Measurements from ENCODE around the gene LENEP.

Gene LENEP

DNA sequence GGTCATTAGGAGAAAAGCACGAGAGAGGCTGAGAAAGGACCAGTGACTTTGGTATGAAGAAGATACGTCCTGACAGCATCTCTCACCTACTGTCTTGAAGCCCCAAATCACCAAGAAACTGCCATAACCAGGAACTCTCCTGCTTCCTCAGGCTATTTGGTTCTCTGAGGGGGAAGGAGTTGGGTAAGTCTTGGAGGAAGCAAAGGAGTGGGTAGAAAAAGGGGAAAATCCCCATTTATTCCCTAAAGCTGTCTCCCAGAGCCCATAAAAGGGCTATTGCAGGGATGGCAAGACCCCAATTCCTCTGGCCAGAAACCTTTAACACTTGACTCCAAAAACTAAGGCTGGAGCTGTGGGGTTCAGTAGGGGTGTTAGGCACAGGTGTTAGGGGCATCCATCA is 35.4 kb upstream of the LENEP start:
- H3K27ac ChIP-seq, result 0 out of 2 replicates have a peak overlapping the region, but pooled peaks have one; percentile 88
- H3K9me3 ChIP-seq (ENCODE audit: severe bottlenecking), result no peaks in the 10 kb centered on the region
- H3K27me3 ChIP-seq (ENCODE audit: insufficient read depth, low read depth, severe bottlenecking), result no peaks in the 10 kb centered on the region
- TF ChIP-seq, protein P1, sequence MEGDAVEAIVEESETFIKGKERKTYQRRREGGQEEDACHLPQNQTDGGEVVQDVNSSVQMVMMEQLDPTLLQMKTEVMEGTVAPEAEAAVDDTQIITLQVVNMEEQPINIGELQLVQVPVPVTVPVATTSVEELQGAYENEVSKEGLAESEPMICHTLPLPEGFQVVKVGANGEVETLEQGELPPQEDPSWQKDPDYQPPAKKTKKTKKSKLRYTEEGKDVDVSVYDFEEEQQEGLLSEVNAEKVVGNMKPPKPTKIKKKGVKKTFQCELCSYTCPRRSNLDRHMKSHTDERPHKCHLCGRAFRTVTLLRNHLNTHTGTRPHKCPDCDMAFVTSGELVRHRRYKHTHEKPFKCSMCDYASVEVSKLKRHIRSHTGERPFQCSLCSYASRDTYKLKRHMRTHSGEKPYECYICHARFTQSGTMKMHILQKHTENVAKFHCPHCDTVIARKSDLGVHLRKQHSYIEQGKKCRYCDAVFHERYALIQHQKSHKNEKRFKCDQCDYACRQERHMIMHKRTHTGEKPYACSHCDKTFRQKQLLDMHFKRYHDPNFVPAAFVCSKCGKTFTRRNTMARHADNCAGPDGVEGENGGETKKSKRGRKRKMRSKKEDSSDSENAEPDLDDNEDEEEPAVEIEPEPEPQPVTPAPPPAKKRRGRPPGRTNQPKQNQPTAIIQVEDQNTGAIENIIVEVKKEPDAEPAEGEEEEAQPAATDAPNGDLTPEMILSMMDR (IDR thresholded peaks at IDR 0.05; ENCODE audit: low read depth, low read length), result no peak
- no peak overlapping the region for H3K4me3 ChIP-seq (ENCODE audit: low read depth, low read length)
- H3K36me3 ChIP-seq, result peaks cover 36% of the 10 kb centered on the region
- no peak for DNase-seq

DNA sequence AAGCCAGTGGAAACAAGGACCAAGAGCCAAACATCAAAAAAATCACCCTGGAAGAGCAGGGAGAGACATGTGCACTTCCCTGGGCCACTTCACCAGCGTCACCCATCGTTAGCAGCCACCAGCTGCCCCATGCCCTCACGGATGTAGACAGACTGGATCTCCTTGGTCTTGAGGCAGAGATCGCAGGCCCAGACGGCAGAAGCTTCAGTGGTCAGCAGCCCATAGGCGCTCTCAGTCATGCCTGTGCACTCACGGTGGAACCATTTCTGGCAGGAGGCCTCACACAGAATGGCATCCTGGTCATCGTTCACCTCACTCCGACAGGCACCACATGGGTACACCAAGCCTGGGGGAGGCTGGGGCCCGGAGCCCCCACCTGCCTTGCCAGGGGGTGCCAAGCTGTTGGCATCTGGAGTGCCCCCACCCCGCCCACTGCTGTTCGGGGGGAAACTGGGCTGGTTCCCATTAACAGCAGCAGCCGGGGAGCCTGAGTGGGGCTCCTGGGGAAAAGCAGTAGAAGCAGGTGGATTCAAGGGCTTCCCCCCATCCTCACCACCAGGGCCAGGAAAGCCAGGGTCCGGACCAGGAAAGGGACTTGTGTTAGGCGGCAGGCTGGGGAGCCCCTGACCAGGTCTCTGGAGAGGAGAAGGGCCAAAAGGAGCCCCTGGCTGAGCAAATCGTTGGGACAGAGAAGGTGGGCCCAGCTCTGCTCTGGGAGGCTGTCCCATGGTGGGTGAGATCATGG is 34.5 kb upstream of the LENEP start:
- DNase-seq, result no peak
- H3K27ac ChIP-seq, result no peak overlapping the region

DNA sequence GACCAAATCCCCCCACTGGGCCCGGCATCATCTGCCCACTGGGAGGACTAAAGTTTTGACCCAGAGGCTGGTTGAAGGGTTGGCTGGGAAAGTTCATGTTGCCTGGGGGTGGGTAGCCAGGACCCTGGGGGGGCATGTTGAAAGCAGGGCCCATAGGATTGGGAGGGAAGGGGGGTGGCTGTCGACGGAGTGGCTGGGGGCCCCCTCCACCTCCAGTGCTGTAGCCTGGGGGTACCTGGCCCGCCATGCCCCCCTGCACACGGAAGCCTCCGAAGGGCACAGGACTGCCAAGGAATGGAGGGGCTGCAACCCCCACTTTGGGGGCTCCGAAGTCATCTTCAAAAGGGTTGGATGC is 34.0 kb upstream of the LENEP start:
- no peak overlapping the region for H3K27ac ChIP-seq
- TF ChIP-seq, protein P1 (IDR thresholded peaks at IDR 0.05; ENCODE audit: low read depth, low read length), result no peak
- H3K27me3 ChIP-seq (ENCODE audit: insufficient read depth, low read depth, severe bottlenecking), result no peaks in the 10 kb centered on the region
- no peak overlapping the region for H3K4me3 ChIP-seq (ENCODE audit: low read depth, low read length)
- no peaks in the 10 kb centered on the region for H3K9me3 ChIP-seq (ENCODE audit: severe bottlenecking)
- H3K36me3 ChIP-seq, result peaks cover 48% of the 10 kb centered on the region
- DNase-seq, result no peak

More for the DNA sequence above, 34.5 kb upstream of the LENEP start:
- Histone ChIP-seq H3K4me3 (ENCODE audit: low read depth, low read length) (no peak overlapping the region), H3K36me3 (peaks cover 44% of the 10 kb centered on the region), H3K27me3 (ENCODE audit: insufficient read depth, low read depth, severe bottlenecking) (no peaks in the 10 kb centered on the region), H3K9me3 (ENCODE audit: severe bottlenecking) (no peaks in the 10 kb centered on the region)
- TF ChIP-seq, protein P1 (IDR thresholded peaks at IDR 0.05; ENCODE audit: low read depth, low read length), result no peak

DNA sequence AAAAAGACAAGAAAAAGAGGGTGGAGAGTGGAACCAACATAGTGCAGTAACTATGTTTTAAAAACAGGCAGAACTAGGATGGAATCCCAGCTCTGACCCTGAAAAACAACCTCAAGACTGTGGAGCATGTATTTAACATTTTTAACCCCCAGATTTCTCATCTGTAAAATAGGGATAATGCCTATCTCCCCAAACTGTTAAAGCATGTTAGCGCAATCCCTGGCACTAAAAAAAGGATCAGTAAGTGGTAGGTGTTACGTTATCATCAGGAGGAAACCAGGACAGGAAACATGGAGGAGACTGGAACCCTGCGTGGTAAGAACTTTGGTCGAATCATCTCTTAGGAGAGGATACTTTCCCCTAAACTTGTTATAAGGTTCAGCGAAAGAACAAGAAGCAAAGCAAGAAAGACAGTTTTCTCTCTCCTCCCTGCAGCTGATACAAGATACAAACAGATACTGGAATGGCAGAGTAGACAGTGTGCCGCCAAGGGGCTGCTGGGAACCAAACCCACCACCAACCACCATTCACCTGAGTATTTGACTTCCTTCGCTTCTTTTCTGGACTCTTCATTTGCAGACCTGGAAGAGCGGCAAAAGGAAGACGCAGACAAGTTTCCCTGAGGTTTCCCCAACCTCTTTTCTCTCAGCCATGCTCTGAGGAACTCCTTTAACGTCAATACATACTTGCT is 32.8 kb upstream of the LENEP start:
- Histone ChIP-seq H3K27me3 (ENCODE audit: insufficient read depth, low read depth, severe bottlenecking) (no peaks in the 10 kb centered on the region), H3K27ac (peak overlapping the region; percentile 99), H3K36me3 (peaks cover 60% of the 10 kb centered on the region), H3K9me3 (ENCODE audit: severe bottlenecking) (no peaks in the 10 kb centered on the region), H3K4me3 (ENCODE audit: low read depth, low read length) (peak overlapping the region; percentile 64)
- TF ChIP-seq, protein P1 (IDR thresholded peaks at IDR 0.05; ENCODE audit: low read depth, low read length), result no peak
- no peak for DNase-seq

DNA sequence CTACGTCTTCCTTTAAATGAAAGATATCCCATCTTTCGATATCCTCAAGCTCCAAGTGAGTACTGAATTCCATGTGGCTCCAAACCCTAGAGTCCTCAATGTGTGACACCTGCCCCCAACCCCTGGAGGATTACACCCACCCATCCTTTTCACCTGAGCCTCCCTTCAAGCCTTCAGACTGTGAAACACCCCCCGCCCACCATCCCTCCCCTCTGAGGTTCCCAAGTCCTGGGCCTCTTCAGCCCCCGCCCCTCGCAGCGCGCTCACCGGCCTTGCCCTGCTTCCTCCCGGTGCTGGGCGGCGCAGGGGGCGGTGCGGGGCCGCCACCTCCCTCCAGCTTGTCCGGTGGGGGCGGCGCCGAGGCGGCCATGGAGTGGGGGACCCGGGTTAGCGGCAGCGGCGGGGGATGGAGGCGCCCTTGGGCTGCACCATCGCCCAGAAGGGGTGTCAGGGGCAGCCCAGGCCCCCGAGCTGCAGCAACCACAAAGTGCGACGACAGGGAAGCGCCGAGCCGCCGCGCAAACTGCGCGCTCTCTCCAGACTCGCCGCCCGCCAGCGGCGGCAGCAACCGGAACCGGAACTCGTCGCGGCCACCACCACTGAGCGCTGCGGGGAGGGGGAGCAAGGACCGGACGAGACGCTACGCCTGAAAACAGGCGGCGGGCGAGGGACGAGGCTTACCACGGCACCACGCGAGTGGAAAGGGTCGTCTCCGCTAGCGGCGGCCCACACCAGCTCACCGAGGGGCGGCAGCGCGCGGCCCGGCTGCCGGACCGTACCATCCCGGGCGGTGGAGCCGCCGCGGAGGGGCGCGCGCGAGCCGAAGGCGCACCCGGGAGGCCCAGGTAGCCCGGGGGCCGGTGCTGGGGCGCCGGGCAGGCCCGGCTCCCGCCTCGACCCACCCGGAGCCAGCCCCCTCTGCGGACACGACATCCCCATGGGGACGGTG is 31.9 kb upstream of the LENEP start, which contains the start of gene PYGO2:
PYGO2 (minus strand) TSS at position 576 of the 949 bp plus-strand sequence; CDS start at position 370, 206 bp downstream.
- Histone ChIP-seq H3K9me3 (ENCODE audit: severe bottlenecking) (no peaks in the 10 kb centered on the region), H3K27ac (peak within 1 kb of the TSS; percentile 99), H3K4me3 (ENCODE audit: low read depth, low read length) (peak within 1 kb of the TSS; percentile 64), H3K27me3 (ENCODE audit: insufficient read depth, low read depth, severe bottlenecking) (no peaks in the 10 kb centered on the region), H3K36me3 (peaks cover 69% of the 10 kb centered on the region)
- TF ChIP-seq, protein P1 (IDR thresholded peaks at IDR 0.05; ENCODE audit: low read depth, low read length), result peak; percentile 82
- peak; percentile 97 for DNase-seq
